ENCODE measurements around the gene CGAS. TPM values are rescaled to one million over a fixed set of nuclear protein-coding genes. Genes with fewer than 3 reads are reported as not detected.

Gene CGAS
- total and polyA plus RNA-seq, 2 donors from 2014 or later = 1.1 to 5.9 TPM

- Histone ChIP-seq H3K4me3 (ENCODE audit: low read length in 3 of 3) (no peak overlapping the region), H3K27me3 (ENCODE audit: control insufficient read depth, insufficient read depth, low read length) (no peaks in the 10 kb centered on the region), H3K9ac (ENCODE audit: low read length in 3 of 3) (no peak overlapping the region), H3K9me3 (ENCODE audit: control insufficient read depth in 2 of 3, insufficient read depth in 1 of 3, low read length in 3 of 3) (no peaks in the 10 kb centered on the region), H3K4me1 (ENCODE audit: control insufficient read depth in 2 of 3, insufficient read depth in 2 of 3, low read depth in 1 of 3, low read length in 3 of 3) (no peaks in the 10 kb centered on the region), H3K27ac (ENCODE audit: low read depth in 2 of 2, low read length in 2 of 2) (no peak overlapping the region), H3K36me3 (ENCODE audit: control insufficient read depth in 2 of 3, insufficient read depth in 3 of 3, low read length in 3 of 3) (peaks cover 9 to 24% (median 20%) of the 10 kb centered on the region in 3 donors)
- DNase-seq (no peak), FAIRE-seq (no peak)
- intact Hi-C loops (cut with DNase I) = no loop called here
- TF ChIP-seq CTCF (IDR thresholded peaks at IDR 0.05; ENCODE audit: borderline replicate concordance, extremely low read depth, insufficient read depth) = no peak
These were observed 24.6 kb upstream of the CGAS start for GRCh38 chr6:73476723-73477122.

- Histone ChIP-seq H3K4me3 (ENCODE audit: low read length in 3 of 3) (no peak overlapping the region), H3K27ac (ENCODE audit: low read depth in 2 of 2, low read length in 2 of 2) (no peak overlapping the region), H3K4me1 (ENCODE audit: control insufficient read depth in 2 of 3, insufficient read depth in 2 of 3, low read depth in 1 of 3, low read length in 3 of 3) (no peaks in the 10 kb centered on the region), H3K9ac (ENCODE audit: low read length in 3 of 3) (no peak overlapping the region), H3K9me3 (ENCODE audit: control insufficient read depth in 2 of 3, insufficient read depth in 1 of 3, low read length in 3 of 3) (no peaks in the 10 kb centered on the region), H3K27me3 (ENCODE audit: control insufficient read depth, insufficient read depth, low read length) (no peaks in the 10 kb centered on the region), H3K36me3 (ENCODE audit: control insufficient read depth in 2 of 3, insufficient read depth in 3 of 3, low read length in 3 of 3) (peaks cover 8 to 28% (median 17%) of the 10 kb centered on the region in 3 donors)
- intact Hi-C loops (cut with DNase I) = no loop called here
- TF ChIP-seq CTCF (IDR thresholded peaks at IDR 0.05; ENCODE audit: borderline replicate concordance, extremely low read depth, insufficient read depth) = no peak
- DNase-seq (no peak), FAIRE-seq (no peak)
These were observed 19.7 kb upstream of the CGAS start for GRCh38 chr6:73471686-73472290.

- Histone ChIP-seq H3K36me3 (ENCODE audit: control insufficient read depth in 2 of 3, insufficient read depth in 3 of 3, low read length in 3 of 3) (peaks cover 0 to 4% (median 0%) of the 10 kb centered on the region in 3 donors), H3K4me3 (ENCODE audit: low read length in 3 of 3) (peak within 1 kb of the TSS; percentile 89 to 99 (median 99)), H3K27me3 (ENCODE audit: control insufficient read depth, insufficient read depth, low read length) (no peaks in the 10 kb centered on the region), H3K9me3 (ENCODE audit: control insufficient read depth in 2 of 3, insufficient read depth in 1 of 3, low read length in 3 of 3) (no peaks in the 10 kb centered on the region), H3K9ac (ENCODE audit: low read length in 3 of 3) (peak within 1 kb of the TSS; percentile 96 to 97 (median 97)), H3K4me1 (ENCODE audit: control insufficient read depth in 2 of 3, insufficient read depth in 2 of 3, low read depth in 1 of 3, low read length in 3 of 3) (peaks cover 0 to 5% (median 0%) of the 10 kb centered on the region in 3 donors), H3K27ac (ENCODE audit: low read depth in 2 of 2, low read length in 2 of 2) (peak within 1 kb of the TSS; percentile 95)
- FAIRE-seq (peak; percentile 3), DNase-seq (peak; percentile 90 to 96 (median 95))
- no peak for TF ChIP-seq CTCF (IDR thresholded peaks at IDR 0.05; ENCODE audit: borderline replicate concordance, extremely low read depth, insufficient read depth)
- intact Hi-C loops (cut with DNase I) = no loop called here
These were observed 9.6 kb upstream of the CGAS start, which contains the start of gene MTO1 for GRCh38 chr6:73461537-73462350. Gene MTO1 (plus strand): TSS chr6:73461737. CDS start chr6:73461855, 118 bp downstream.

Data from kidney (tissue), 14 donors.